Kidney epithelial cell (primary cell): Measurements from ENCODE around the gene PDE4B. TPM values are rescaled to one million over a fixed set of nuclear protein-coding genes. Genes with fewer than 3 reads are reported as not detected.

Experiments used
- DNase-seq: peaks from one replicate; pipeline ENCODE4 v3.0.0-alpha.2; 2010; ENCODE audit warnings: low read depth
- H3K27me3 ChIP-seq: 2 replicates; pipeline ENCODE4 v1.6.0; 2011; ENCODE audit warnings: low read length; ENCODE audit not compliant: control insufficient read depth, insufficient read depth
- H3K36me3 ChIP-seq: 2 replicates; pipeline ENCODE4 v1.5.1; 2011; ENCODE audit warnings: low read length; ENCODE audit not compliant: control insufficient read depth, insufficient read depth
- H3K4me3 ChIP-seq: 2 replicates; pipeline ENCODE4 v1.5.1; 2011; ENCODE audit warnings: low read depth, mild to moderate bottlenecking, control low read depth, low read length
- total RNA-seq: library from RNA; depleted of rRNA; stranded (reverse); fragments of >200 nt; gene quantifications from 2 replicates; pipeline ENCODE4 v1.2.3, GENCODE V29; 2015
- TF ChIP-seq, protein P1 (sequence below): IDR thresholded peaks from 2 replicates; pipeline ENCODE4 v1.5.1; 2011; ENCODE audit warnings: mild to moderate bottlenecking, moderate library complexity, low read length, control low read depth, inconsistent platforms; ENCODE audit not compliant: insufficient read depth, poor library complexity, severe bottlenecking

PDE4B gene
- total RNA-seq, 1 donor from 2014 or later: 0.33 TPM

- Histone ChIP-seq H3K4me3 (no peak overlapping the region), H3K36me3 (no peaks in the 10 kb centered on the region), H3K27me3 (no peaks in the 10 kb centered on the region)
- DNase-seq: no peak
- TF ChIP-seq, protein P1, sequence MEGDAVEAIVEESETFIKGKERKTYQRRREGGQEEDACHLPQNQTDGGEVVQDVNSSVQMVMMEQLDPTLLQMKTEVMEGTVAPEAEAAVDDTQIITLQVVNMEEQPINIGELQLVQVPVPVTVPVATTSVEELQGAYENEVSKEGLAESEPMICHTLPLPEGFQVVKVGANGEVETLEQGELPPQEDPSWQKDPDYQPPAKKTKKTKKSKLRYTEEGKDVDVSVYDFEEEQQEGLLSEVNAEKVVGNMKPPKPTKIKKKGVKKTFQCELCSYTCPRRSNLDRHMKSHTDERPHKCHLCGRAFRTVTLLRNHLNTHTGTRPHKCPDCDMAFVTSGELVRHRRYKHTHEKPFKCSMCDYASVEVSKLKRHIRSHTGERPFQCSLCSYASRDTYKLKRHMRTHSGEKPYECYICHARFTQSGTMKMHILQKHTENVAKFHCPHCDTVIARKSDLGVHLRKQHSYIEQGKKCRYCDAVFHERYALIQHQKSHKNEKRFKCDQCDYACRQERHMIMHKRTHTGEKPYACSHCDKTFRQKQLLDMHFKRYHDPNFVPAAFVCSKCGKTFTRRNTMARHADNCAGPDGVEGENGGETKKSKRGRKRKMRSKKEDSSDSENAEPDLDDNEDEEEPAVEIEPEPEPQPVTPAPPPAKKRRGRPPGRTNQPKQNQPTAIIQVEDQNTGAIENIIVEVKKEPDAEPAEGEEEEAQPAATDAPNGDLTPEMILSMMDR: no peak
These were observed 493.0 kb downstream of the PDE4B start for GRCh38 chr1:66285618-66286270.

- Histone ChIP-seq H3K36me3 (no peaks in the 10 kb centered on the region), H3K27me3 (no peaks in the 10 kb centered on the region), H3K4me3 (no peak overlapping the region)
- no peak for DNase-seq
- TF ChIP-seq, protein P1: no peak
These were observed 493.6 kb downstream of the PDE4B start for GRCh38 chr1:66286307-66286706.

DNA sequence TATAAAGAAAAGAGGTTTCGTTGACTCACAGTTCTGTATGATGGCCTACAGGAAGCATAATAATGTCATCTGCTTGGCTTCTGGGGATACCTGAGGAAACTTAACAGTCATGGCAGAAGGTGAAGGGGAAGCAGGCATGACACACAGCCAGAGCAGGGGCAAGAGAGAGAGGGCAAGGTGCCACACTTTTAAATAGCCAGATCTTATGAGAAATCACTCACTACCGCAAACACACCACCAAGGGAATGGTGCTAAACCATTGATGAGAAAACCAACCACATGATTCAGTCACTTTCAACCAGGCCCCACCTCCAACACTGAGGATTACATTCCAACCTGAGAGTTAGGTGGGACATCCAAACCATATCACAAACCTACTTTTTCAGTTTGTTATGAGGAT is 495.4 kb downstream of the PDE4B start:
- DNase-seq: no peak
- H3K36me3 ChIP-seq: no peaks in the 10 kb centered on the region
- no peak overlapping the region for H3K4me3 ChIP-seq
- H3K27me3 ChIP-seq: no peaks in the 10 kb centered on the region
- TF ChIP-seq, protein P1: no peak

GRCh38 chr1:66290761-66291530 is 498.3 kb downstream of the PDE4B start:
- Histone ChIP-seq H3K4me3 (no peak overlapping the region), H3K36me3 (no peaks in the 10 kb centered on the region), H3K27me3 (no peaks in the 10 kb centered on the region)
- TF ChIP-seq, protein P1: no peak
- DNase-seq: no peak

GRCh38 chr1:66291531-66291864 is 498.8 kb downstream of the PDE4B start:
- Histone ChIP-seq H3K27me3 (no peaks in the 10 kb centered on the region), H3K36me3 (no peaks in the 10 kb centered on the region), H3K4me3 (no peak overlapping the region)
- TF ChIP-seq, protein P1: no peak
- no peak for DNase-seq
